ENCODE results near the gene PAN3. TPM values are rescaled to one million over a fixed set of nuclear protein-coding genes. Genes with fewer than 3 reads are reported as not detected.

Gene PAN3
- total and polyA plus RNA-seq, 2 of the 8 experiments (the other 6 are each of a cell fraction or from before 2014, with no cell fraction given): 12.7 to 39.3 TPM

- Histone ChIP-seq H3K4me1 (replicated peaks in 1 of 4; ENCODE audit: control insufficient read depth in 3 of 4, insufficient read depth in 4 of 4, low read length in 3 of 4) (no peaks in the 10 kb centered on the region), H3K23me2 (ENCODE audit: low read depth, low read length) (no peaks in the 10 kb centered on the region), H3K14ac (ENCODE audit: insufficient read length) (no peak overlapping the region), H3K4ac (replicated peaks; ENCODE audit: insufficient read length, low read depth, low read length) (no peak overlapping the region), H4K5ac (ENCODE audit: insufficient read length, low read depth, low read length) (no peak overlapping the region), H3K27ac (ENCODE audit: low read depth, low read length) (no peak overlapping the region), H3K79me2 (ENCODE audit: control insufficient read depth in 1 of 2, insufficient read depth in 2 of 2, low read length in 2 of 2) (no peaks in the 10 kb centered on the region), H2AFZ (ENCODE audit: low read length) (no peak overlapping the region), H3K79me1 (ENCODE audit: low read depth, low read length) (0 out of 2 replicates have a peak, but pooled peaks cover 2% of the 10 kb centered on the region), H3K36me3 (ENCODE audit: control insufficient read depth in 2 of 4, insufficient read depth in 4 of 4, low read length in 3 of 4) (peaks cover 2 to 37% (median 17%) of the 10 kb centered on the region in 4 experiments; a peak in 7 of 8 replicates), H4K91ac (replicated peaks; ENCODE audit: insufficient read length, low read length) (no peak overlapping the region), H3K4me2 (ENCODE audit: insufficient read depth in 1 of 2, low read depth in 2 of 2, low read length in 2 of 2) (no peak overlapping the region), H3K9ac (replicated peaks in 1 of 4; ENCODE audit: extremely low read depth in 1 of 4, low read depth in 3 of 4, low read length in 3 of 4) (no peak overlapping the region), H2BK120ac (replicated peaks; ENCODE audit: low read depth, low read length) (no peak overlapping the region), H3K4me3 (ENCODE audit: extremely low read depth in 1 of 4, insufficient read depth in 2 of 4, low read depth in 3 of 4, low read length in 4 of 4) (no peak overlapping the region), H3K18ac (ENCODE audit: extremely low read depth, low read length) (no peak overlapping the region), H4K20me1 (replicated peaks in 1 of 2; ENCODE audit: control insufficient read depth in 1 of 2, insufficient read depth in 2 of 2, low read length in 2 of 2) (no peaks in the 10 kb centered on the region), H2BK12ac (ENCODE audit: low read depth, low read length) (no peak overlapping the region), H3K27me3 (replicated peaks in 1 of 4; ENCODE audit: control insufficient read depth in 3 of 4, extremely low read depth in 1 of 4, insufficient read depth in 3 of 4, low read length in 3 of 4) (no peaks in the 10 kb centered on the region), H2BK15ac (ENCODE audit: low read length) (no peak overlapping the region), H2BK5ac (ENCODE audit: low read depth, low read length) (no peak overlapping the region), H3K23ac (ENCODE audit: insufficient read length) (no peak overlapping the region), H2AK5ac (ENCODE audit: low read depth, low read length) (no peak overlapping the region), H3K9me3 (ENCODE audit: insufficient read depth in 2 of 2, low read depth in 1 of 2, low read length in 1 of 2) (no peaks in the 10 kb centered on the region), H3K56ac (replicated peaks; ENCODE audit: insufficient read length, low read depth, low read length) (no peak overlapping the region), H2BK20ac (ENCODE audit: low read length) (no peak overlapping the region), H4K8ac (ENCODE audit: extremely low read depth, insufficient read depth, low read length) (no peak overlapping the region)
- ChIA-PET POLR2A (ENCODE audit: partially characterized antibody) (no interaction called here), CTCF (ENCODE audit: partially characterized antibody) (interaction anchor here (0.8 to 1.7 kb wide), 3 partner anchors 11 to 20 kb away, joined by 3 to 4 read pairs (median 3); no protein-coding TSS in a partner anchor)
- no peak for FAIRE-seq
- DNase-seq (ENCODE audit: low read depth in 1 of 2, low spot score in 2 of 2): no peak
- 96% methylated on average over 2 of the region's 2 CpGs; no CpG with 5 or more reads in 1 of the 2 experiments for WGBS, 2 experiments (ENCODE audit: extremely low coverage in 1 of 2, insufficient coverage in 1 of 2, insufficient read length in 1 of 2, insufficient replicate concordance in 2 of 2, low coverage in 1 of 2, low lambda C conversion rate in 2 of 2, missing lambda C conversion rate in 1 of 2)
- TF ChIP-seq ZNF274 (IDR thresholded peaks at IDR 0.05; ENCODE audit: borderline replicate concordance, extremely low read depth, low read length): no peak
- no peak for TF ChIP-seq CBX8 (IDR thresholded peaks at IDR 0.05; ENCODE audit: borderline replicate concordance, low read depth, low read length)
- no peak for TF ChIP-seq FOSL1 (IDR thresholded peaks at IDR 0.05; ENCODE audit: insufficient read depth, low read depth, low read length)
- no peak for TF ChIP-seq JUN (IDR thresholded peaks at IDR 0.05; ENCODE audit: low read depth, low read length)
- no peak for TF ChIP-seq ATF2 (IDR thresholded peaks at IDR 0.05; ENCODE audit: low read length)
- TF ChIP-seq SIN3A (conservative IDR thresholded peaks at IDR 0.05 in 1 of 2, IDR thresholded peaks at IDR 0.05 in 1 of 2; ENCODE audit: low read depth in 1 of 2, low read length in 2 of 2): no peak
- no peak for TF ChIP-seq EZH2 (IDR thresholded peaks at IDR 0.05; ENCODE audit: low read depth, low read length, severe bottlenecking)
- TF ChIP-seq ATF3 (IDR thresholded peaks at IDR 0.05; ENCODE audit: insufficient read depth, low read depth, low read length): no peak
- TF ChIP-seq MAFK (IDR thresholded peaks at IDR 0.05; ENCODE audit: low read depth, low read length): no peak
Observed at GRCh38 chr13:28333204-28333881, 195.0 kb downstream of the PAN3 start.
